ENCODE results near the gene CDH5. TPM values are rescaled to one million over a fixed set of nuclear protein-coding genes. Genes with fewer than 3 reads are reported as not detected.

The CDH5 gene
- total and polyA plus RNA-seq, 4 donors = 5.5 to 21.9 (median 17.5) TPM

DNA sequence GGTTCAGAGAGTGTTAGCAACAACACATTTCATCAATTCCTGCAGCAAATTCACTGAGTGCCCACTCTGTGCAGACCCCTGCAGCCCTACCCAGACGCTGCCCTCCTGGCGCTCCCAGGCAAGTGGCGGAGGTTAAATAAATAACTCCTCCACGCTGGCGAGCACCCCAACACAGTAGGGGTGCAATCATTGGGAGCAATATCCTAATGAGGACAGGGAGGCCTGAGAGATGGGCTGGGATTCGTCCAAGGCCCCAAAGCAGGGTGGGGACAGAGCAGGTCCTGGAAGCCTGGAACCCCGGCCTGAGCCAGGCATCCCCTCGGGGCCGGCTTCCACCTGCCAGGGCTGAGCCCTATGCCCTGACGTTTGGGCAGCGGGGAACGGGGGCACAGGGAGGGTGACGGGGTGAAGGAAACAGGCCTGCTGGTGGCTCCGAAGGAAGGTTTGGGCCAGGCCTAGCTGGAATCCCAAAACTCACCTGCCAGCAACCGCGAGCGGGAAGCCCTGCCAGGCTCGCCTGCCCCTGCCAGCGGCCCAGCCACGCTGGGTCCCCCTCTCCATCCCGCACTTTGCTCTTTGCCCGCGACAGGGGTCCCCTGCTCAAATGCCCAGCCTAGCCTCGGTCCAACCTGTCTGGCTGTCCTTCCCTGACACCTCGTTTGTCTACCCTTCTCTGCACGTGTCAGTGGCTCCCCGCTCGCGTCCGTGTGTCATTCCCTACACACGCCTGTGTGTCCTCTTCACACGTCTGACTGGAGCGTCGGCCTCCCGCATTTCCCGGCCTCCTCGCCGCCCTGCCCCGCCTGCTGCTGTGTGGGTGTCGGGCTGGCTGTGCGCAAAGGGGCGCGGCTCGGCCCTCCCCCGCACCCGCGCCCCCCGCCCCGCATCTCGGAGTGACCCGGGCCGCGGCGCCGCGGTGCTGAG lies 59.9 kb downstream of the CDH5 start:
- TF ChIP-seq, protein P1, sequence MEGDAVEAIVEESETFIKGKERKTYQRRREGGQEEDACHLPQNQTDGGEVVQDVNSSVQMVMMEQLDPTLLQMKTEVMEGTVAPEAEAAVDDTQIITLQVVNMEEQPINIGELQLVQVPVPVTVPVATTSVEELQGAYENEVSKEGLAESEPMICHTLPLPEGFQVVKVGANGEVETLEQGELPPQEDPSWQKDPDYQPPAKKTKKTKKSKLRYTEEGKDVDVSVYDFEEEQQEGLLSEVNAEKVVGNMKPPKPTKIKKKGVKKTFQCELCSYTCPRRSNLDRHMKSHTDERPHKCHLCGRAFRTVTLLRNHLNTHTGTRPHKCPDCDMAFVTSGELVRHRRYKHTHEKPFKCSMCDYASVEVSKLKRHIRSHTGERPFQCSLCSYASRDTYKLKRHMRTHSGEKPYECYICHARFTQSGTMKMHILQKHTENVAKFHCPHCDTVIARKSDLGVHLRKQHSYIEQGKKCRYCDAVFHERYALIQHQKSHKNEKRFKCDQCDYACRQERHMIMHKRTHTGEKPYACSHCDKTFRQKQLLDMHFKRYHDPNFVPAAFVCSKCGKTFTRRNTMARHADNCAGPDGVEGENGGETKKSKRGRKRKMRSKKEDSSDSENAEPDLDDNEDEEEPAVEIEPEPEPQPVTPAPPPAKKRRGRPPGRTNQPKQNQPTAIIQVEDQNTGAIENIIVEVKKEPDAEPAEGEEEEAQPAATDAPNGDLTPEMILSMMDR (IDR thresholded peaks at IDR 0.05; ENCODE audit: low read depth, low read length, missing input control) = no peak
- TF ChIP-seq, protein P2, sequence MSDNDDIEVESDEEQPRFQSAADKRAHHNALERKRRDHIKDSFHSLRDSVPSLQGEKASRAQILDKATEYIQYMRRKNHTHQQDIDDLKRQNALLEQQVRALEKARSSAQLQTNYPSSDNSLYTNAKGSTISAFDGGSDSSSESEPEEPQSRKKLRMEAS (IDR thresholded peaks at IDR 0.05) = no peak
- TF ChIP-seq YY1 (IDR thresholded peaks at IDR 0.05) (no peak), HNF4A (conservative IDR thresholded peaks at IDR 0.05) (no peak), GABPA (IDR thresholded peaks at IDR 0.05 in 1 of 2, conservative IDR thresholded peaks at IDR 0.05 in 1 of 2) (no peak), FOXA2 (IDR thresholded peaks at IDR 0.05) (no peak), RXRA (IDR thresholded peaks at IDR 0.05) (no peak), FOXA1 (IDR thresholded peaks at IDR 0.05) (no peak)
- TF ChIP-seq, protein P3, sequence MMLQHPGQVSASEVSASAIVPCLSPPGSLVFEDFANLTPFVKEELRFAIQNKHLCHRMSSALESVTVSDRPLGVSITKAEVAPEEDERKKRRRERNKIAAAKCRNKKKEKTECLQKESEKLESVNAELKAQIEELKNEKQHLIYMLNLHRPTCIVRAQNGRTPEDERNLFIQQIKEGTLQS (IDR thresholded peaks at IDR 0.05) = no peak
- TF ChIP-seq, protein P4, sequence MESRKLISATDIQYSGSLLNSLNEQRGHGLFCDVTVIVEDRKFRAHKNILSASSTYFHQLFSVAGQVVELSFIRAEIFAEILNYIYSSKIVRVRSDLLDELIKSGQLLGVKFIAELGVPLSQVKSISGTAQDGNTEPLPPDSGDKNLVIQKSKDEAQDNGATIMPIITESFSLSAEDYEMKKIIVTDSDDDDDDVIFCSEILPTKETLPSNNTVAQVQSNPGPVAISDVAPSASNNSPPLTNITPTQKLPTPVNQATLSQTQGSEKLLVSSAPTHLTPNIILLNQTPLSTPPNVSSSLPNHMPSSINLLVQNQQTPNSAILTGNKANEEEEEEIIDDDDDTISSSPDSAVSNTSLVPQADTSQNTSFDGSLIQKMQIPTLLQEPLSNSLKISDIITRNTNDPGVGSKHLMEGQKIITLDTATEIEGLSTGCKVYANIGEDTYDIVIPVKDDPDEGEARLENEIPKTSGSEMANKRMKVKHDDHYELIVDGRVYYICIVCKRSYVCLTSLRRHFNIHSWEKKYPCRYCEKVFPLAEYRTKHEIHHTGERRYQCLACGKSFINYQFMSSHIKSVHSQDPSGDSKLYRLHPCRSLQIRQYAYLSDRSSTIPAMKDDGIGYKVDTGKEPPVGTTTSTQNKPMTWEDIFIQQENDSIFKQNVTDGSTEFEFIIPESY (IDR thresholded peaks at IDR 0.05) = no peak
- peaks cover 0 to 14% (median 9%) of the 10 kb centered on the region in 4 donors for H3K4me1 ChIP-seq (ENCODE audit: control insufficient read depth in 4 of 4, insufficient read depth in 4 of 4, low read length in 3 of 4)
- no peaks in the 10 kb centered on the region for H3K9me3 ChIP-seq (ENCODE audit: control insufficient read depth in 4 of 4, low read length in 3 of 4)
- no peak for DNase-seq (ENCODE audit: low spot score)
- H3K9ac ChIP-seq (ENCODE audit: low read depth in 1 of 2, low read length in 2 of 2) = no peak overlapping the region
- 13% methylated on average over 56 of the region's 56 CpGs for WGBS
- H3K36me3 ChIP-seq (ENCODE audit: control insufficient read depth in 4 of 4, insufficient read depth in 3 of 4, low read depth in 1 of 4, low read length in 3 of 4) = no peaks in the 10 kb centered on the region
- peak overlapping the region in 2 of 3 donors; percentile 20 to 56 for H3K4me3 ChIP-seq (ENCODE audit: low read depth in 1 of 3, low read length in 3 of 3)
- no peak overlapping the region for H3K27ac ChIP-seq (ENCODE audit: low read depth in 1 of 2, low read length in 2 of 2)
- peaks cover 2 to 8% (median 6%) of the 10 kb centered on the region in 4 donors for H3K27me3 ChIP-seq (ENCODE audit: control insufficient read depth in 4 of 4, insufficient read depth in 4 of 4, low read length in 3 of 4)

DNA sequence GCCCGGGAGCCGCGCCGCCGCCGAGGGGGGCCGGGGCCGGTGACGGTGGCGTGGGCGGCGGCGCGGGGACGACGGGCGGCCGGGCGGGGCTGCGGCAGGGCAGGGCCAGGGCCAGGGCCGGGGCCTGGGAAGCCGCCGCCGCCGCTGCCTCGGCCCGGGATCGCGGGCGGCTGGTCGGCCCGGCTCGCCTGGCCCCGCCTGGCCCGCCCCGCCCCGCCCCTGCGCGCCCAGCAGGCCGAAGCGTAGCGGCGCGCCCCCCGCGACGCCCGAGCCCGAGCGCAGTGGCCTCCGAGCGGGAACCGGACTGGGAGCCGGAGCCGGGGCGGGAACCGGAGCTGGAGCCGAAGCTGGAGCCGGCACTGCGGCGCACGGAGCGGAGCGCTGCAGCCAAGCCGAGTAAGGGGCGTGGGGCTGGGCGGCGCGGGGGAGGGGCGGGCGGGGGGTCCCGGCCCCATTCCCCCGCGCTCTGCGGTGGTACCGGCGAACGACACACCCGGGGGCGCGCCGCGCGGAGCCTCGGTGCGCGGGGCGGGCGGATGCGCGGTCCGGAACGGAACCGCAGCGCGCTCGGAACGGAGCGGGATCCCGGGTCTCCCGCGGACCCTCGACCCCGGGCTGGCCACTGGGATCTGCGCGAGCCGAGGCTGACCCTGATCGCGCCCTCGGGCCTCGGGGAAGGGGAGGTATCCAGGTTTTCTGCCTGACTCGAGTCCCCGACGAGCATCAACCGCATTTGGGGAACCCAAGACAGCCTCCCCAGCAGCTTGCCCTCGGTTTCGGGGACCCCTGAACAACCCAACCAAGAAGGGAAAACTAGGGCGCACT lies 60.8 kb downstream of the CDH5 start, which contains the start of gene BEAN1:
Gene BEAN1, plus strand, starts transcription at position 260 of the 825 bp plus-strand sequence. CDS start 10,382 bp downstream, outside the sequence.
- H3K27ac ChIP-seq (ENCODE audit: low read depth in 1 of 2, low read length in 2 of 2) = no peak within 1 kb of the TSS
- H3K4me1 ChIP-seq (ENCODE audit: control insufficient read depth in 4 of 4, insufficient read depth in 4 of 4, low read length in 3 of 4) = peaks cover 0 to 14% (median 9%) of the 10 kb centered on the region in 4 donors
- no peaks in the 10 kb centered on the region for H3K9me3 ChIP-seq (ENCODE audit: control insufficient read depth in 4 of 4, low read length in 3 of 4)
- DNase-seq (ENCODE audit: low spot score) = no peak
- H3K36me3 ChIP-seq (ENCODE audit: control insufficient read depth in 4 of 4, insufficient read depth in 3 of 4, low read depth in 1 of 4, low read length in 3 of 4) = no peaks in the 10 kb centered on the region
- peak within 1 kb of the TSS in 2 of 3 donors; percentile 20 to 56 for H3K4me3 ChIP-seq (ENCODE audit: low read depth in 1 of 3, low read length in 3 of 3)
- peaks cover 4 to 8% (median 6%) of the 10 kb centered on the region in 4 donors for H3K27me3 ChIP-seq (ENCODE audit: control insufficient read depth in 4 of 4, insufficient read depth in 4 of 4, low read length in 3 of 4)
- no peak within 1 kb of the TSS for H3K9ac ChIP-seq (ENCODE audit: low read depth in 1 of 2, low read length in 2 of 2)
- 3% methylated on average over 118 of the region's 118 CpGs for WGBS
- TF ChIP-seq FOXA2 (IDR thresholded peaks at IDR 0.05) = no peak
- TF ChIP-seq HNF4A (conservative IDR thresholded peaks at IDR 0.05) = no peak
- TF ChIP-seq JUND (IDR thresholded peaks at IDR 0.05) = no peak
- TF ChIP-seq NR2F2 (IDR thresholded peaks at IDR 0.05) = no peak
- TF ChIP-seq SP1 (IDR thresholded peaks at IDR 0.05) = no peak
- TF ChIP-seq, protein P4 (IDR thresholded peaks at IDR 0.05) = no peak
- no peak for TF ChIP-seq HNF4G (IDR thresholded peaks at IDR 0.05)
- no peak for TF ChIP-seq YY1 (IDR thresholded peaks at IDR 0.05)
- TF ChIP-seq RAD21 (IDR thresholded peaks at IDR 0.05) = no peak
- TF ChIP-seq, protein P3 (IDR thresholded peaks at IDR 0.05) = no peak
- TF ChIP-seq TAF1 (conservative IDR thresholded peaks at IDR 0.05) = no peak
- no peak for TF ChIP-seq EGR1 (IDR thresholded peaks at IDR 0.05; ENCODE audit: low read depth in 2 of 2)
- TF ChIP-seq FOXA1 (IDR thresholded peaks at IDR 0.05) = no peak
- TF ChIP-seq, protein P5, sequence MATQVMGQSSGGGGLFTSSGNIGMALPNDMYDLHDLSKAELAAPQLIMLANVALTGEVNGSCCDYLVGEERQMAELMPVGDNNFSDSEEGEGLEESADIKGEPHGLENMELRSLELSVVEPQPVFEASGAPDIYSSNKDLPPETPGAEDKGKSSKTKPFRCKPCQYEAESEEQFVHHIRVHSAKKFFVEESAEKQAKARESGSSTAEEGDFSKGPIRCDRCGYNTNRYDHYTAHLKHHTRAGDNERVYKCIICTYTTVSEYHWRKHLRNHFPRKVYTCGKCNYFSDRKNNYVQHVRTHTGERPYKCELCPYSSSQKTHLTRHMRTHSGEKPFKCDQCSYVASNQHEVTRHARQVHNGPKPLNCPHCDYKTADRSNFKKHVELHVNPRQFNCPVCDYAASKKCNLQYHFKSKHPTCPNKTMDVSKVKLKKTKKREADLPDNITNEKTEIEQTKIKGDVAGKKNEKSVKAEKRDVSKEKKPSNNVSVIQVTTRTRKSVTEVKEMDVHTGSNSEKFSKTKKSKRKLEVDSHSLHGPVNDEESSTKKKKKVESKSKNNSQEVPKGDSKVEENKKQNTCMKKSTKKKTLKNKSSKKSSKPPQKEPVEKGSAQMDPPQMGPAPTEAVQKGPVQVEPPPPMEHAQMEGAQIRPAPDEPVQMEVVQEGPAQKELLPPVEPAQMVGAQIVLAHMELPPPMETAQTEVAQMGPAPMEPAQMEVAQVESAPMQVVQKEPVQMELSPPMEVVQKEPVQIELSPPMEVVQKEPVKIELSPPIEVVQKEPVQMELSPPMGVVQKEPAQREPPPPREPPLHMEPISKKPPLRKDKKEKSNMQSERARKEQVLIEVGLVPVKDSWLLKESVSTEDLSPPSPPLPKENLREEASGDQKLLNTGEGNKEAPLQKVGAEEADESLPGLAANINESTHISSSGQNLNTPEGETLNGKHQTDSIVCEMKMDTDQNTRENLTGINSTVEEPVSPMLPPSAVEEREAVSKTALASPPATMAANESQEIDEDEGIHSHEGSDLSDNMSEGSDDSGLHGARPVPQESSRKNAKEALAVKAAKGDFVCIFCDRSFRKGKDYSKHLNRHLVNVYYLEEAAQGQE (IDR thresholded peaks at IDR 0.05) = no peak
- no peak for TF ChIP-seq GABPA (IDR thresholded peaks at IDR 0.05 in 1 of 2, conservative IDR thresholded peaks at IDR 0.05 in 1 of 2)
